Cardiac septum (tissue), 1 donor: ENCODE measurements around the gene SFTPD. TPM values are rescaled to one million over a fixed set of nuclear protein-coding genes. Genes with fewer than 3 reads are reported as not detected.

Experiments used
- total RNA-seq: library from RNA; stranded (reverse); fragmentation: NEBNext Ultra II Directional; extraction: Animal tissue kit (Norgen Biotek cat#: 25700); gene quantifications from one replicate; pipeline ENCODE4 v1.2.1, GENCODE V29; 2021
- donor health status: DM: no; HTN: no; CAD: no.

The SFTPD gene
- total RNA-seq, 1 donor from 2014 or later, result 0.54 TPM

Other genes starting within 250 kb of the SFTPD start
- gene NUTM2B, start 245.9 kb downstream of the SFTPD start, total RNA-seq, result 1.3 TPM
- not detected for gene NUTM2E, start 122.4 kb downstream of the SFTPD start, total RNA-seq
- gene TMEM254, start 129.6 kb upstream of the SFTPD start, total RNA-seq, result 7.1 TPM
- 30.4 TPM for gene PLAC9, start 183.6 kb upstream of the SFTPD start, total RNA-seq